DOHH2 (cell line): ENCODE measurements around the gene KLHDC7A.

Experiments
- H3F3A ChIP-seq: fragments of 200-600 bp; sonication (generic), shearing (Covaris generic); 2 replicates; pipeline ENCODE4 v1.6.0; 2016; ENCODE audit warnings: antibody characterized with exemption, mild to moderate bottlenecking; ENCODE audit not compliant: control insufficient read depth, insufficient read depth
- H3K27ac ChIP-seq: fragments of 200-600 bp; sonication (generic); 2 replicates; pipeline ENCODE4 v1.5.1; 2014; ENCODE audit warnings: low read depth, mild to moderate bottlenecking, low read length, moderate library complexity
- H3K27me3 ChIP-seq: fragments of 200-600 bp; sonication (generic); 2 replicates; pipeline ENCODE4 v1.6.1; 2014; ENCODE audit warnings: mild to moderate bottlenecking, low read length, mixed read lengths; ENCODE audit not compliant: control insufficient read depth
- H3K36me3 ChIP-seq: fragments of 200-600 bp; sonication (generic); 2 replicates; pipeline ENCODE4 v1.6.1; 2014; ENCODE audit warnings: mild to moderate bottlenecking, low read length, moderate library complexity, mixed read lengths; ENCODE audit not compliant: control insufficient read depth
- H3K4me1 ChIP-seq: fragments of 200-600 bp; sonication (generic); 2 replicates; pipeline ENCODE4 v1.6.1; 2014; ENCODE audit warnings: mild to moderate bottlenecking, low read length, mixed read lengths; ENCODE audit not compliant: control insufficient read depth
- H3K4me2 ChIP-seq: fragments of 200-600 bp; sonication (generic); 2 replicates; pipeline ENCODE4 v1.6.0; 2014; ENCODE audit warnings: mild to moderate bottlenecking, low read length, moderate library complexity
- H3K4me3 ChIP-seq: fragments of 200-600 bp; sonication (generic); 2 replicates; pipeline ENCODE4 v1.5.1; 2014; ENCODE audit warnings: mild to moderate bottlenecking, low read length, mixed read lengths
- H3K79me2 ChIP-seq: fragments of 200-600 bp; sonication (generic); 2 replicates; pipeline ENCODE4 v1.6.1; 2014; ENCODE audit warnings: mild to moderate bottlenecking, low read length, mixed read lengths; ENCODE audit not compliant: control insufficient read depth
- H3K9me2 ChIP-seq: fragments of 200-600 bp; sonication (generic); replicated peaks from 2 replicates; pipeline ENCODE4 v1.6.1; 2014; ENCODE audit warnings: mild to moderate bottlenecking, low read length, mixed read lengths; ENCODE audit not compliant: control insufficient read depth
- H3K9me3 ChIP-seq: fragments of 200-600 bp; sonication (generic); 2 replicates; pipeline ENCODE4 v1.6.1; 2014; ENCODE audit warnings: antibody characterized with exemption, low read length, mixed read lengths; ENCODE audit not compliant: control insufficient read depth, insufficient read depth
- H4K20me1 ChIP-seq: fragments of 200-600 bp; sonication (generic); 2 replicates; pipeline ENCODE4 v1.6.0; 2014; ENCODE audit warnings: low read depth, mild to moderate bottlenecking, antibody characterized with exemption, low read length, moderate library complexity; ENCODE audit not compliant: control insufficient read depth, insufficient read depth
- EZH2phosphoT487 ChIP-seq: fragments of 200-600 bp; sonication (generic); IDR thresholded peaks from 2 replicates; pipeline ENCODE4 v1.6.1; 2017; ENCODE audit warnings: borderline replicate concordance, mild to moderate bottlenecking, antibody characterized with exemption, low read length, moderate library complexity, mixed read lengths
- TF ChIP-seq, protein P1 (sequence below): fragments of 200-600 bp; sonication (generic); IDR thresholded peaks from one replicate; pipeline ENCODE4 v1.5.1; 2014; ENCODE audit warnings: antibody characterized with exemption, mild to moderate bottlenecking, low read depth, low read length; ENCODE audit not compliant: poor library complexity, severe bottlenecking

Gene KLHDC7A

GRCh38 chr1:18527514-18527913 is 46.8 kb downstream of the KLHDC7A start:
- Histone ChIP-seq H3K9me3 (no peaks in the 10 kb centered on the region), H3K4me3 (no peak overlapping the region), H3F3A (no peaks in the 10 kb centered on the region), H3K36me3 (no peaks in the 10 kb centered on the region), H3K27ac (no peak overlapping the region), H3K79me2 (no peaks in the 10 kb centered on the region), H3K4me2 (no peak overlapping the region), H3K27me3 (peaks cover 4% of the 10 kb centered on the region; the same call in 1 of the 2 replicates), H4K20me1 (no peaks in the 10 kb centered on the region), H3K4me1 (no peaks in the 10 kb centered on the region), H3K9me2 (no peaks in the 10 kb centered on the region)
- TF ChIP-seq EZH2phosphoT487, result no peak
- TF ChIP-seq, protein P1, sequence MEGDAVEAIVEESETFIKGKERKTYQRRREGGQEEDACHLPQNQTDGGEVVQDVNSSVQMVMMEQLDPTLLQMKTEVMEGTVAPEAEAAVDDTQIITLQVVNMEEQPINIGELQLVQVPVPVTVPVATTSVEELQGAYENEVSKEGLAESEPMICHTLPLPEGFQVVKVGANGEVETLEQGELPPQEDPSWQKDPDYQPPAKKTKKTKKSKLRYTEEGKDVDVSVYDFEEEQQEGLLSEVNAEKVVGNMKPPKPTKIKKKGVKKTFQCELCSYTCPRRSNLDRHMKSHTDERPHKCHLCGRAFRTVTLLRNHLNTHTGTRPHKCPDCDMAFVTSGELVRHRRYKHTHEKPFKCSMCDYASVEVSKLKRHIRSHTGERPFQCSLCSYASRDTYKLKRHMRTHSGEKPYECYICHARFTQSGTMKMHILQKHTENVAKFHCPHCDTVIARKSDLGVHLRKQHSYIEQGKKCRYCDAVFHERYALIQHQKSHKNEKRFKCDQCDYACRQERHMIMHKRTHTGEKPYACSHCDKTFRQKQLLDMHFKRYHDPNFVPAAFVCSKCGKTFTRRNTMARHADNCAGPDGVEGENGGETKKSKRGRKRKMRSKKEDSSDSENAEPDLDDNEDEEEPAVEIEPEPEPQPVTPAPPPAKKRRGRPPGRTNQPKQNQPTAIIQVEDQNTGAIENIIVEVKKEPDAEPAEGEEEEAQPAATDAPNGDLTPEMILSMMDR, result no peak

DNA sequence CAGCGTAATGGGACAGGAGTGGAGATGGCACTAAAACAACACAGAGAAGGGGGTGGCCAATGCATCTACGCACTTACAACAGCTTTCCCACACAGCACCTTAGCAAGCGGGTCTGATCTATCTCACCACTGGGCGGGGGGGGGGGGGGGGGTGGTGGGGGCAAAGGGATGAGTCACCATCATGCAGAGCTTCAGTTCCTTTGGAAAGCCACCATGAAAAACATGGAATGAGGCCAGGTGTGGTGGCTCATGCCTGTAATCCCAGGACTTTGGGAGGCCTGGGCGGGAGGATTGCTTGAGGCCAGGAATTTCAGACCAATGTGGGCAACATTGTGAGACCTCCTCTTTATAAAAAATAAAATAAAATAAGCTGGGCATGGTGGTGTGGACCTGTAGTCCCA is 47.2 kb downstream of the KLHDC7A start:
- H3K9me3 ChIP-seq, result no peaks in the 10 kb centered on the region
- TF ChIP-seq EZH2phosphoT487, result no peak
- TF ChIP-seq, protein P1, result no peak
- no peaks in the 10 kb centered on the region for H4K20me1 ChIP-seq
- H3K79me2 ChIP-seq, result no peaks in the 10 kb centered on the region
- H3K4me3 ChIP-seq, result no peak overlapping the region
- H3K27ac ChIP-seq, result no peak overlapping the region
- H3K36me3 ChIP-seq, result no peaks in the 10 kb centered on the region
- H3K27me3 ChIP-seq, result peaks cover 4% of the 10 kb centered on the region; the same call in 1 of the 2 replicates
- H3K9me2 ChIP-seq, result no peaks in the 10 kb centered on the region
- H3K4me2 ChIP-seq, result no peak overlapping the region
- H3K4me1 ChIP-seq, result no peaks in the 10 kb centered on the region
- no peaks in the 10 kb centered on the region for H3F3A ChIP-seq

- Histone ChIP-seq H4K20me1 (no peaks in the 10 kb centered on the region), H3K4me1 (peaks cover 4% of the 10 kb centered on the region; the same call in 1 of the 2 replicates), H3K9me2 (no peaks in the 10 kb centered on the region), H3K36me3 (no peaks in the 10 kb centered on the region), H3F3A (no peaks in the 10 kb centered on the region), H3K4me2 (no peak overlapping the region), H3K9me3 (no peaks in the 10 kb centered on the region), H3K79me2 (no peaks in the 10 kb centered on the region), H3K27me3 (peaks cover 4% of the 10 kb centered on the region; the same call in 1 of the 2 replicates), H3K27ac (no peak overlapping the region), H3K4me3 (no peak overlapping the region)
- TF ChIP-seq, protein P1, result no peak
- TF ChIP-seq EZH2phosphoT487, result no peak
Measured at GRCh38 chr1:18528616-18529015, 47.9 kb downstream of the KLHDC7A start.

- Histone ChIP-seq H3F3A (no peaks in the 10 kb centered on the region), H3K27ac (no peak overlapping the region), H3K36me3 (no peaks in the 10 kb centered on the region), H3K4me3 (no peak overlapping the region), H3K4me1 (peaks cover 12% of the 10 kb centered on the region), H3K9me2 (no peaks in the 10 kb centered on the region), H3K79me2 (no peaks in the 10 kb centered on the region), H3K4me2 (no peak overlapping the region), H3K9me3 (no peaks in the 10 kb centered on the region), H4K20me1 (no peaks in the 10 kb centered on the region), H3K27me3 (peaks cover 4% of the 10 kb centered on the region; the same call in 1 of the 2 replicates)
- no peak for TF ChIP-seq EZH2phosphoT487
- TF ChIP-seq, protein P1, result no peak
Measured at GRCh38 chr1:18529714-18530113, 49.0 kb downstream of the KLHDC7A start.
